HCT116 (cell line): Measurements from ENCODE around the gene ALPL.

Experiments used
- EZH2 ChIP-seq: fragments of 200-600 bp; sonication (generic); IDR thresholded peaks from 2 replicates; pipeline ENCODE4 v1.6.1; 2017; ENCODE audit warnings: antibody characterized with exemption, mixed run types
- FOSL1 ChIP-seq: IDR thresholded peaks from 2 replicates; pipeline ENCODE4 v1.6.1; 2012; ENCODE audit warnings: low read depth
- JUND ChIP-seq: IDR thresholded peaks from 2 replicates; pipeline ENCODE4 v1.6.1; 2012
- TF ChIP-seq, protein P1 (sequence below), 3 experiments: fragments of 200-600 bp in 1 of 3; sonication (generic) in 1 of 3; IDR thresholded peaks in 2 of 3; conservative IDR thresholded peaks in 1 of 3; 2 replicates each; pipeline ENCODE4 v1.5.1; 2012 to 2017; ENCODE audit warnings: low read depth in 2 of 3, low read length in 2 of 3, antibody characterized with exemption in 1 of 3, borderline replicate concordance in 1 of 3, control low read depth in 1 of 3, mild to moderate bottlenecking in 1 of 3, mixed read lengths in 1 of 3, mixed run types in 1 of 3, moderate library complexity in 1 of 3; ENCODE audit not compliant: insufficient read depth in 1 of 3
- TF ChIP-seq, protein P2 (sequence below): IDR thresholded peaks from 2 replicates; pipeline ENCODE4 v1.6.1; 2012

DNA sequence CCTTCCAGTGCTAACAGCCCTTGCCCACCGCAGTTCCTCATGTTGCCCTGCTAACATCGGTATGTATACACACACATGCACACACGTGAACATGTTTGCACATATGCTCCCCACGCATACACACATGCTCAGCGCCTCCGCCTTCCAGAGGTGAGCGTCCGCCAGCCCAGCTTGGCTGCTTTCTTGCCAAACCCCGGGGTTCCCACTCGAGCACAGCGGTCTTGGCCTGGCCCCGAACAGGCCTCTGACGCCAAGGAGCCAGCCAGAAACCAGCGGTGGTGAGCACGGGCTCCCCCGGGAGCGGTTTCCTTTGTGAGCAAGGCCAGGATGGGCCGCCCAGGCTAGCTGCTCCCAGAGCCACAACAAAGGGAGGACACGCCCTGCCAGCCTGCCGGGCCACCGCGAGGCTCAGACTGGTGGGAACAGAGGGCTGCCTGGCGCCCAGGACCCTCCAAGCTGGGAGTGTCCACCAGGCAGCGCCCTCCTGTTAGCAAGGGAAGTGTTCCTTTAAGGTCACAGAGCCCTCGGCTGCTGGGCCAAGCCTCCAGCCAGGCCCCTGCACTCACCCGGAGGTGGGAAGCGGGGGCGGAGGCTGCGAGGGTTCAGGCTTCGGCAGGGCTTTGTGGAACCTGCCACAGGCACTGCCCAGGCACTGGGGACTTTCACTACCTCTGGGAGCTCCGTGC is 65.4 kb downstream of the ALPL start:
- TF ChIP-seq JUND (no peak), FOSL1 (no peak), EZH2 (no peak)
- TF ChIP-seq, protein P1, sequence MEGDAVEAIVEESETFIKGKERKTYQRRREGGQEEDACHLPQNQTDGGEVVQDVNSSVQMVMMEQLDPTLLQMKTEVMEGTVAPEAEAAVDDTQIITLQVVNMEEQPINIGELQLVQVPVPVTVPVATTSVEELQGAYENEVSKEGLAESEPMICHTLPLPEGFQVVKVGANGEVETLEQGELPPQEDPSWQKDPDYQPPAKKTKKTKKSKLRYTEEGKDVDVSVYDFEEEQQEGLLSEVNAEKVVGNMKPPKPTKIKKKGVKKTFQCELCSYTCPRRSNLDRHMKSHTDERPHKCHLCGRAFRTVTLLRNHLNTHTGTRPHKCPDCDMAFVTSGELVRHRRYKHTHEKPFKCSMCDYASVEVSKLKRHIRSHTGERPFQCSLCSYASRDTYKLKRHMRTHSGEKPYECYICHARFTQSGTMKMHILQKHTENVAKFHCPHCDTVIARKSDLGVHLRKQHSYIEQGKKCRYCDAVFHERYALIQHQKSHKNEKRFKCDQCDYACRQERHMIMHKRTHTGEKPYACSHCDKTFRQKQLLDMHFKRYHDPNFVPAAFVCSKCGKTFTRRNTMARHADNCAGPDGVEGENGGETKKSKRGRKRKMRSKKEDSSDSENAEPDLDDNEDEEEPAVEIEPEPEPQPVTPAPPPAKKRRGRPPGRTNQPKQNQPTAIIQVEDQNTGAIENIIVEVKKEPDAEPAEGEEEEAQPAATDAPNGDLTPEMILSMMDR (IDR thresholded peaks at IDR 0.05 in 2 of 3, conservative IDR thresholded peaks at IDR 0.05 in 1 of 3; ENCODE audit: borderline replicate concordance in 1 of 3, insufficient read depth in 1 of 3, low read depth in 2 of 3, low read length in 2 of 3), result no peak
- TF ChIP-seq, protein P2, sequence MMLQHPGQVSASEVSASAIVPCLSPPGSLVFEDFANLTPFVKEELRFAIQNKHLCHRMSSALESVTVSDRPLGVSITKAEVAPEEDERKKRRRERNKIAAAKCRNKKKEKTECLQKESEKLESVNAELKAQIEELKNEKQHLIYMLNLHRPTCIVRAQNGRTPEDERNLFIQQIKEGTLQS, result no peak
